DMS79 treated with DMSO at 0.1 percent for 48 hours (cell line): ENCODE measurements around the gene FBXL22.

Source experiments
- DNase-seq: peaks from one replicate; lab custom pipeline; 2025; lab: John Stamatoyannopoulos, UW

FBXL22 gene, protein sequence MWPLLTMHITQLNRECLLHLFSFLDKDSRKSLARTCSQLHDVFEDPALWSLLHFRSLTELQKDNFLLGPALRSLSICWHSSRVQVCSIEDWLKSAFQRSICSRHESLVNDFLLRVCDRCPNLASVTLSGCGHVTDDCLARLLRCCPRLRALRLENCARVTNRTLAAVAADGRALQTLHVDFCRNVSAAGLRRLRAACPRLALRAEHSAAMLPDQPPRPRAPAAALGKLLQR

DNA sequence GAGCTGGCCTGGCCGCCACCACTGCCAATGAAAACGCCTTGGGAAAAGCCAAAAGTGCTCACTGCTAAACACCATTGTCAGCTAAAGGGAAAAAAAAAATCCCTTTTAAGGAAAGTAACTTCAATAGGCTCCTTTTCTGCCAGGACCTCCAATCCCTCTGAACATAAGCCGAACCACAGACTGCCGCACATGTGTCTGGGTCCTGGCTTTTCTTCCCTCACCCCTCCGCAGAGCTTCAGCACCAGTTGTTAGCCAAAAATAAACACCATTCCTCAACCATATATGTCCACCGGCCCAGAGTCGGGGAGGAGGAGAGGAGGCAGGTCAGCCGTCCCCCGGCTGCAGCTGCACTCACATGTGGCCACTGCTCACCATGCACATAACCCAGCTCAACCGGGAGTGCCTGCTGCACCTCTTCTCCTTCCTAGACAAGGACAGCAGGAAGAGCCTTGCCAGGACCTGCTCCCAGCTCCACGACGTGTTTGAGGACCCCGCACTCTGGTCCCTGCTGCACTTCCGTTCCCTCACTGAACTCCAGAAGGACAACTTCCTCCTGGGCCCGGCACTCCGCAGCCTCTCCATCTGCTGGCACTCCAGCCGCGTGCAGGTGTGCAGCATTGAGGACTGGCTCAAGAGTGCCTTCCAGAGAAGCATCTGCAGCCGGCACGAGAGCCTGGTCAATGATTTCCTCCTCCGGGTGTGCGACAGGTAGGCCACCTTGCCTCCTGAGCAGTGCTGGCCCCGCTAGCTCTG lies at the start of gene FBXL22:
Gene FBXL22, plus strand, starts transcription at position 350 of the 753 bp plus-strand sequence. Its CDS starts 6 bp downstream, at position 356.
- DNase-seq, result peak; percentile 44

DNA sequence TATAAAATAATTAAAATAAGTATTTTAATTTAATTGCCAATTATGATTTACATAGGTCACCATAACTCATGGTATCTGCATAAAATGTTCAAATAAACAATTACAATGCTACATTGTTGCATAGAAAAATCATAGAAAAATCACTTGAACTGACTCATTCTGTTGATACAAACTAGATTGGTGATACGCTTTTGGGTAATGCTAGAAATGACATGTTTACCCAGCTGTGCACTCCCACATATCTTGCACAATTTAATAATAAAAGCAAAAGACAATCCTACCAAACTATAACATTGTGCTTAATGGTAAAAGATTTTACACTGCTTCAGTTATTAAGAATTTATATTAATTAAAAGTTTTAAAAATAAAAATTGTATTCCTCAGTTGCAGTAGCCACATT lies 45.8 kb upstream of the FBXL22 start:
- no peak for DNase-seq

DNA sequence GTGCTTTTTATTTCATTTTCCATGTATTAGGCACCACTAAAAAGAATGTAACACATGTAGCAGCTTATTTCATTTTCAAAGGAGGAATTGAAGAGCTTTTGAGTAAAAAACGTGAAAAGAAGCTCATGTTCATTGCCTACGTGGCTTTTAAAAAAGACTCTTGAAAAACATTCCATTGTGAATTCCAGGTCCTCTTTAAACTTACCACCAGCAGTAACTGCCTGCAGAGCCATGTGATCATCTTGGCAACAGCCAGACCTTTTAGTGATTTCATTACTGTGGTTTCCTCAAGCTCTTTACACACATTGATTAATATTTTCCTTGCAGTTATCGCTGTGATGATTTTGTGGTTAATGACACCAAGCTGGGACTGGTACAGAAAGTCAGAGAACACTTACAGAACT lies 43.8 kb upstream of the FBXL22 start:
- peak; percentile 45 for DNase-seq

DNA sequence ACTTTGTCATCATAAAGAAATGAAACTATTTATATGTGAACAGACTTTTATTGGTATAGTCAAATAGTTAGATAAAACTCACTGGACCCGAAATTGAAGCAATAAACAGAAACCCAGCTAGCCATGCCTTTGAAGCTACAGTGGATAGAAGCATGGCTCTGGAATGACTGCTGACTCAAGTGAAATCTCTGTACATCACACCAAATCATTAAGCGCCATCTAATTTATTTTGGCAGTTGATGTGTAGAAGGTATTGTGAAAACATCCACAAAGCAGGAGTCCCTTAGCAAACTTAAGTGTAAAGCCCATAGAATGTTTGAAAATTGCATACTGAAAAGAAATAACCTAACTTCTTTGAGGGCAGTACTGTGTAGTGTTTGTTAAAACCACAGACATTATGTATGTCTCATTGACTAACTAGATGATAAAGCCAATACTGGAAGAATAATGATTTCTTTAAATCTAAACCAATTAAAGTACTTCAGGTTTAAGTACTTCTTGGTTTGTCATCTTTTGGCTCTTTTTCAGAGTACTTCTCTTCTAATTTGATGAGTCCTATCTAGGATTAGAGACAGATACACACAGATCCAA lies 42.8 kb upstream of the FBXL22 start:
- no peak for DNase-seq

DNA sequence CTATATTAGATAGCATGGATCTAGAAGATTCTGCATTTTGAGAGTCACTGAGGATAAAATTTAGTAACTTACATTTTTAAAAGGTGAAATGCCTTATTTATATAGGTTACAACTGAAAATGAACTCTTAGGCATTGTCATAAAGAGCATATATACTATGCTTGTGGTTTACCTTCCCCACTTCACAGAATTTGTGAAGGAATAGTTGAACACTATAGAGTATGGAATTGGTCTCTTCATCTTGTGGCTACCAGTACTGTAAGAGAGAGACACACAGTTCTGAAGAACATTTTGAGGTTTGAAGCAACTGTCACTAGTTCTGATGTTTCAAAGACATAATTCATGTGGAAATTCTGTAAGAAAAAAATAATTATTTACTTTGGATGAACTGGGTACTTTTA lies 41.7 kb upstream of the FBXL22 start:
- DNase-seq, result no peak

DNA sequence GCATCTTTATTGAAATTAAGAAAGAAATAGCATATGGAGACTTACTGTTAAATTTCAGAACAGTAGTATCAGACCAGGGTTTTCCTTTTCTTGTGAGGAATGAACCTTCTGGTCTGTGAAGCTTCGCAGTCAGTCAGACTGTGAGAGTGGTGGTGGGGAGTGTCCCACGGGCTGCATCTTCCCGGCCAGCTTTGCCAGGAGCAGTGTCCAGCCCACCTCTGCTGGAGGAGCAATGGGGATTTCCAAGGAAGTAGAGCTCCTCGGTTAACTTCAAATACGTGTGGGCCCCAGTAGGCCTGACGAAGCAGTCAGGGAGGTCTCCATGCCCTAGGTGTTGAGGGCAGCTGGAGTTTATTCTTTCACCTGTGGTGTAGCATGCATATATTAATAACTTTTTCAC lies 40.9 kb upstream of the FBXL22 start:
- no peak for DNase-seq

DNA sequence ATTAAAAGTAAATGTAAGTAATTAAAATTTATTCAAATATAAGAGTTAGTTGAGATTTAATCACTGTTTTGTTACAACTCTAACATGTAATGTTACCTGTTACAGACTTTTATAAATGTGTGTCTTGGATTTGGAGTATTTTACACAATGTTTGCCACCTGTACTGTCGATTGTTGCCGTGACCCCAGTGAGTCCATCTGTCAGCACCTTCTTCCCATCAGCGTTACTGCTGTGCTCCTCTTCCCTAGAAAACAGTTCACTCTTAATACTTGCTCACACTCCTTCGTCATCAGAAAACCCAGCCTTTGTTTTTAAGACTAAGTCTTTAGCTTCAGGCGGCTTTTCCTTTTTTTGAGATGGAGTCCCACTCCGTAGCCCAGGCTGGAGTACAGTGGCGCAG lies 40.5 kb upstream of the FBXL22 start:
- no peak for DNase-seq

DNA sequence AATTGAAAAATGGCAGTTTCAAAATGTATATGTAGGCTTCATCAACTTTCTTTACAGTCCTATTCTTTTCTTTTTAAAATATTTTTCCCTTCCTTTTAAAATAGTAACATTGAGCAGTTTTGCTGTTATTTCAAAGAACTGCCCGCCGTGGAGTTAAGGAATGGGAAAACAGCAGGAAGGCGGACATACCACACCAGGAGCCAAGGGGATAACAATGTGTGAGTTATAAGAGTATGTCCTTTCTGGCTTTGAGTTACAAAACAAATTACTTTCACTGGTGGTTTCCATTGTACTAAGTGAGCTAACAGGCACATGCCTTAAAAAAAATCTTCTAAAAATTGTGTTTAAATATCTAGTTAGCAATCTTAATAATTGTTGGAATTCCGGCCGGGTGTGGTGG lies 37.4 kb upstream of the FBXL22 start:
- no peak for DNase-seq

DNA sequence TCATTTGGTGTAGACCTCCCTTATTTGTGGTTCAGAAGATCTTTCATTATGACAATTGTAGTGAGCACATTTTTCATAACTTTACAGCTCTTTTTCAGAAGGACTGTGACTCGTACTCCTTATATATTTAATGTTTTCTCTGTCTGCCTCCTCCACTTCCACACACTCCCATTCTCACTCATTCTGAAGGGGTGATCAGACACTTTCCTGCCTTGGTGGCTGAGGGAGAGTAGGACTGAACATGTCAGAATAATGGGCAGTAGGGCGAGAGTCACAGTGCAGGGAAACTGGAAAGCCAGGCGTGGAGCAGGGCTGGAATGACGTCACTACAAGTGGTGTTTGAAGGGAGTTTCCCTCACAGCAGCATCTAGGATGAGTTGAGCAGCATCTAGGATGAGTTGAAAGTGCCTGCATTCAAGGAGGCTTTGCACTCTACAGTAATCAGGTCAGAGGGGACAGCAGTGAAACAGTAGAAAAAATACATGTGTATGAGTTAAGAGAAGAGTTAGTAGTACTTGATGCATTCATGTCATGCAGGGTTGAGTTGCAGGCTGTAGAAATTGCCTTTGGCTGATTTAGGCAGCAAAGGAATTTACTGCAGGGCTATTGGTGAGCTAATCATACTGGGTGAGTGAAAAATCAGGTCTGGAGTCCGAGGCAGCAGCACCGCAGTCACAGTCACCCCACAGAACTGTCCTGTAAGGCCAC lies 36.3 kb upstream of the FBXL22 start:
- no peak for DNase-seq

DNA sequence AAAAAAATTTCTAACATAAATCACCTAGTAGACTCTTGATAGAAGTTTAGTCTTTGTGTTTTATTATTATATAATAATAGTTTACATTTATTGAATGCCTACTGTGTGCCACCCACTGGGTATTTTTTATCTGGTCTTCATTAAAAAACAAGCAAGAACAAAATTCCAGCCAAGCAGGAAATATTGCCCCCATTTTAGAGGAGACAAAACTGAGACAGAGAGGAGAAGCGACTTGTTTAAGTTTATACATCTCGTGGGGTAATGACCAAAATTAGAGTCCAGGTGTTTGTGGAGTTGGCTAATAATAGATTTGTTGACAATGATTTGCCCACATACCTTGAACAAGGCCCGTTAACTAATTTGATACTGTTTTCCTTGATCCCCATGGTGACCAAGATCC lies 33.1 kb upstream of the FBXL22 start:
- no peak for DNase-seq

DNA sequence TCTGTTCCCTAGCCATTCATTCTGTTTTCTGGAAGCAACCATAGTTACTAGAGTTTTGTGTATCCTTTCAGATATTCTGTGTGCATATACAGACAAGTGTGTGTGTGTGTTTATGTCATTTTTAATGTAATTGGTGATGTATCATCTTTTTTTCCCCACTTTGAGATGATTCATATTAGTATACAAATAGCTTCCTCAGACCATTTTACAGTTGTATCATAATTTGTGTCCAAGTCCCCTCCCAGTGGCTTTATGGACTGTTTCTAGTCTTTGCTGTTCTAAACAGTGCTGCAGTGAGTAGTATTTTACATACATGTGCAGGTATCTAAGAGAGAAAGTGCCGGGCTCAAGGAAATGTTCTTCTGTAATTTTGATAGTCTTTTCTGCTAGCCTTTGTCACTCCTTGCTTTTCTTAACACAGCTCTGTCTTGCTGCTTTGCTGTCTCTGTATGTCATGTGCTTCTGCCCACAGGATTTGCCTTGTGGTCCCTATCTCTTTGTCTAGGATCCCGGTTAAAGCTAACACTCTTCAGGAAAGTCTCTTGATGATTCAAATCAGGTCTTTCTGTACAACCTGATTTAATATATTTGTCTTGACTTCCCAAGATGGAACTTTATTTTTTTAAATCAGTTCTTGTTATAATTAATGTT lies 31.5 kb upstream of the FBXL22 start:
- DNase-seq, result no peak

DNA sequence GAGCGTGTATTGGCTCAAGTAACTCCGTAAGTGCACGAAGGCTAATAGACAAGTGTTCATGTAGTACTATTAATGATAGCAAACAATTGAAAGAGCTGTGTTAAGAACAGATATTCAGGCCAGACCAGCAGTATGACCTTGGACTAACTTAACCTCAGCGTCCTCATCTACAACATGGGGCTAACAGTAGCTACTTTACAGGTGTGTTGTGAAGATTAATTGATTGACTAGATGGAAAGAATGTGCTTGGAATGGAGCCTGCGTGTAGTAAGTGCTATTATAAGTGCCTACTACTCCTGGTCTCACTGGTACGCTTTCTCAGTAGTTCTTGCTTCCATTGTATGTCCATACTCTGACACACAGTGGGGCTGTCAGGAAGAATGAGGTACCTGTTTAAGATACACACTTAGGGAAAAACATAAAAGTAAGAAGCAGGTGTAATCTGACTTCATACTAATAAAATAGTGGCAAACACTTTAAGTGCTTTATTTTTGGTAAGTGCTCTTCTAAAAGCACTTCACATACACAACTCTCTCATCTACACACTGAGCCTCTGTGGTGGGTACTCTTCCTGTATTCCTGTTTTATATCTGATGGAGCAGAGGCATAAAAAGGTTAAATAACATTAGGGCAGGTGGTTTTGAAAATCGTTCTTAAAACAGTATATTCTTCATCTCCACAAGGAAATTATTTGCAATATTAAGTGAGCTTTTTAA lies 24.3 kb upstream of the FBXL22 start:
- peak; percentile 72 for DNase-seq

DNA sequence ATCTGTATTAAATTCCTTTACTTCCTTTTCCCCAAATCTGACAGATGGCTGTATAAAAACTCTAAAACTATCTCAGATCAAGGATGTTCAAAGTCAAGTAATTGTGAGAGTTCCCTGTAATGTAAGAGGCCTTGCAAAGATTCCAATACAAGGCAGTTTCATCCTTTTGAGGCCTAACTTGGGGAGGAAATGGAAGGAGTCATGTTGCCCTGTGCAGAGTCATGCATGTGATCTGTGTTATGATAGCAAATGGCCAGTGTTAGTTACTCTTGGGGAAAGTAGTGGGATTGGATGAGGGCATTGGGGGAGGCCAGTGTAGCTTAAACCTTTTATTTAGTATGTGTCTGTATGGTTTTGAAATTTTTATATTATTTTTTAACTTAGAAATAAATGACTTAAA lies 23.7 kb upstream of the FBXL22 start:
- DNase-seq, result peak; percentile 35

DNA sequence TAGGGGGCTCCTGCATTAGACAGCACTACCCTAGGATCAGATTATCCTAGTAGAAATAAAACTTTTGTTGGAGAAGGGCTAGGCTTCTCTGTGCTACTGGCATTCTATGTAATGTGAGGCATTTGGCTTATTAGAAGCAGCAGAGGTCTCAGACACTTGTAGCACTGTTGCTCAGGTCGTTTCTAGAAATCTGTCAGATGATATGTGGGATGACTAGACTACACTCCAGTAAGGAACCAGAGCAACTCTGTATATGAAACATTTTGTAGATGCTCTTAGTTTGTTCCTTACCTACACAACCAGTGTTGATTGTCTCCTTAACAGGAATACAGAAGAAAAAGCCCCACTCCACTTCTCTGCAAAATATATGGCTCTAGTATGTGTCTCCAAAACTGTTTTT lies 21.9 kb upstream of the FBXL22 start:
- DNase-seq, result no peak

DNA sequence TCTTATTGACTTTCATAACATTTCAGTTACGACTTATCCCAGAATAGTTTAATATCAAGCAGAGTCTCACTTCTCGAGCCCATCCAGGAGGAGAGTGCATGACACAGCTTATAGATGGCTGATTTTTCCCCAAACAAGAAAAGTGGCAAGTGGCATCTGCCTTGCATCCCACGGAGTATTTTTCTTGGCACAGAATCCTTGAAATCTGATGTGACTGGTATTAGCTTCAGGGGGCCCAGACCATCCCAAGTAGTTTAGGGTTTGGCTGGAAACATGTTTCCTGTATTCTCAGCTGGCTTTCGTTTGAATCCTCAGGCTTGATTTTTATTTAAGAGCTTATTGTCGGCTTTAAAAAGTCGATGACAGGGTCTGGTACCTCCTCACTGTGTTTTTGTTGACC lies 20.7 kb upstream of the FBXL22 start:
- no peak for DNase-seq

DNA sequence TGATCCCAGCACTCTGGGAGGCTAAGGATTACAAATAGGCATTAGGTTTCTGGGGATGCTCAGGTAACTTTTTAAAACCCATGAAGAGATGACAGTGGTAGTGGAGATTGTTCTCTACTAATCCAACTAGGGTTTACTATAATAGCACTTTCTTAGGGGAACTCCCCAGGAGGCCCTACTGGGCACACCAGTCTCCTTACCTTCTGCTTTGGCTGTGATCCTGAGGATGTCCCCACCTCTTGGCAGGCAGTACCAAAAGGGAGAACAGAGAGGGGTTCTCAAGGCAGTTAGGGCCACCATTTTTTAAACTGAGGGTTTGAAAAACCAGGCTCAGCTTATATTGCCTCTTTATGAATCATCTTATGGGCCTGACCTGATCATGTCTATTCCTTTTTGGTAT lies 15.0 kb upstream of the FBXL22 start:
- DNase-seq, result no peak

DNA sequence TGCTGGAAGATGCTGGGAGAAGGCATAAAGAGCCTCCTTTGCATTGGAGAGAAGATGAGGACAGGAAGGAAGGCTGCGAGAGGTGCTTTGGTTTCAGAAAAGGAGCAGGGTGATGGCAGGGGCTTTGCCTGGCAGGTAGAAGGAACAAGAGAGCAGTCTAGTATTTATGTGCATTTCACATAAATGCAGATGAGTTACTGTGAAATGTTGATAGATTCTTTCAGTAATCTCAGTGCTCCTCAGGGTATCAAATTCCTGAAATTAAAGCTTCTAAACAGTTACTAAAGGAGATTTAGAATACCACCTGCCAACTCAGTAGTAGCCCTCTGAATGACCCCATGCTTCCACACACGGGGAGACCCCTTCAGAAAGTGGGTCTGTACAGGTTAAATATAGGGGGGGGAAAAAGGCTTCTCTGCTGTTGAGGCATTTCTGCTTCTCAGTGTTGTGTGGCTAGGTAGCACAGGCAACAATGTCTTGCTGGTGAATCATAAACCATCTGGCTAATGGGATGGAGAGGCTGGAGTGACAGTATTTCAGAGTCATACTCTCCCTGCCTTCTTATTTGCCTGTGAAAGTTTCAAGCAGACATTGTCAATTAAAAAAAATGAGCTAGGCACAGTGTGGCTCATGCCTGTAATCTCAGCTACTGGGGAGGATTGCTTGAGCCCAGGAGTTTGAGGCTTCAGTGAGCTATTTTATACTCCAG lies 14.3 kb upstream of the FBXL22 start:
- no peak for DNase-seq

DNA sequence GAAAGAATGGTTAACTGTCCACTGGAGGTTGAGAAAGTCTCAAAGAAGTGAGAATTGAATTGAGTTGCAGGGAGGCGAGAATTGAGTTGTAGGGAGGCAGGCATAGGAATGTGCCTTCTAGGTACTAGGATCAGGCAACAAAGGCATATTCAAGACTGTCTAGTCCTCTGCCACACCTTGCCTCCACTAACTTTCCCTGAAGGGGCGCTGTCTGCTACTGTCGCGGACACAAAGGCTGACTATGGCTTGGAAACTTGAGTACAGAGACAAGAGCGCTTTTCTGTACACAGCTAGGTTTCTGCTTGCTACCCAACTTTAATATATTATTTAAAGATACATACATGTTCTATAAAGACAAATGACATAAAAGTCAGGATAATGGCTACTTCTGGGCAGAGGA lies 10.4 kb upstream of the FBXL22 start:
- DNase-seq, result no peak

DNA sequence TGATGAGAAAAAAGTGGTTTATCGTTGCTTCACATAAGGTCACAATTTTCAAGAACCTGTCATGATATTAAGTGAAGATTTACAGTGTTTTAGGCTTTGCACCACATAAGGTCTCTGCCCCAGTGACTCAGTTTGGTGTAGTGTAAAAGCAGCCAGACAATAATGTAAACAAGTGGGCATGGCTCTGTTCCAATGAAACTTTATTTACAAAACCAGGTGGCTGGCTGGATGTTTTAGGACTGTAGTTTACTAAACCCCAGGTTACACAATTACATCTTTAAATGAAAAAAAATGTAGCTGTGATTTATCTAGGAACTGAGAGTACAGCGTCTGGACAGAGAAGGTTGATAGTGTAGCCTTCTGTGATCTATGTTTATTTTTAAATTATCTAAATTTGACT lies 9.7 kb upstream of the FBXL22 start:
- DNase-seq, result no peak

DNA sequence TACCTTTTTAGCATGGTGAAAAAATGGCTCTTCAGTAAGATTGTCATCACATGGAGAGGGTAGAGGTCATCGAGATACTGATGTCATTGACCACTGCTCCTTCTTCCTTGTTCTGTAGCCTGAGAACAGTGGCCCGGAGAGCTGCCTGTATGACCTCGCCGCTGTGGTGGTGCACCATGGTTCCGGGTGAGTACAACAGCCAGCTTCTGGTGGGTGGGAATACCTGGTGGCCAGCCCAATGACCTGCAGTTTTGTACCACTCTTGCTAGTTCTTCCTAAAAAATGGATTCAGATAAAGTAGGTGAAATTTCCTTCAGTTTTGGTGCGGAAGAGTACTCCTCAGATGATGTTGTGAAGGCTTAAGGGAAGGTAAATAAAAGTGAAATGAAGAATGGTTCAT lies 8.4 kb upstream of the FBXL22 start:
- no peak for DNase-seq
